22Rv1 (cell line): ENCODE measurements around the gene RNF182.

ENCODE experiments used
- ZFX ChIP-seq: fragments of 450-650 bp; IDR thresholded peaks from 2 replicates; pipeline ENCODE4 v1.6.1; 2017; ENCODE audit warnings: antibody characterized with exemption, borderline replicate concordance
- TF ChIP-seq, protein P1 (sequence below): fragments of 450-650 bp; IDR thresholded peaks from 2 replicates; pipeline ENCODE4 v1.5.1; 2017; ENCODE audit warnings: mild to moderate bottlenecking

DNA sequence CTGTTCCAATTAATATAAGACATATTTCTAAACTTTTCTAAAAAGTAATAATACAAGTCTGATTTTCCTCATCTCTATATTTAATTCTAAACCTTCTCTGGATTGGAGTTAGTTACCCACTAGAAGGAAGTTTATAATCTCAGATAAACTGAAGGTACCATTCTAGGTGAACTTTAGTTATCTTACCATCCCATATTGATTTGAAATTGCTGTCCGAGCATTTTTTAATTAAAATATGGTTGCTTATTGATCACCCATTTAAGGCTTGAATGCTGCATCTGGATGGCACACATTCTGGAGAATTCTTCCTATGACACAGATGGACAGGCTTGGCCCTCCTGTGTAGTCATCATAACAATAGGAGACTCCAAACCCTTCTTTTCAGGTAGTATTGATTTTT, 8.0 kb downstream of the RNF182 start:
- TF ChIP-seq, protein P1, sequence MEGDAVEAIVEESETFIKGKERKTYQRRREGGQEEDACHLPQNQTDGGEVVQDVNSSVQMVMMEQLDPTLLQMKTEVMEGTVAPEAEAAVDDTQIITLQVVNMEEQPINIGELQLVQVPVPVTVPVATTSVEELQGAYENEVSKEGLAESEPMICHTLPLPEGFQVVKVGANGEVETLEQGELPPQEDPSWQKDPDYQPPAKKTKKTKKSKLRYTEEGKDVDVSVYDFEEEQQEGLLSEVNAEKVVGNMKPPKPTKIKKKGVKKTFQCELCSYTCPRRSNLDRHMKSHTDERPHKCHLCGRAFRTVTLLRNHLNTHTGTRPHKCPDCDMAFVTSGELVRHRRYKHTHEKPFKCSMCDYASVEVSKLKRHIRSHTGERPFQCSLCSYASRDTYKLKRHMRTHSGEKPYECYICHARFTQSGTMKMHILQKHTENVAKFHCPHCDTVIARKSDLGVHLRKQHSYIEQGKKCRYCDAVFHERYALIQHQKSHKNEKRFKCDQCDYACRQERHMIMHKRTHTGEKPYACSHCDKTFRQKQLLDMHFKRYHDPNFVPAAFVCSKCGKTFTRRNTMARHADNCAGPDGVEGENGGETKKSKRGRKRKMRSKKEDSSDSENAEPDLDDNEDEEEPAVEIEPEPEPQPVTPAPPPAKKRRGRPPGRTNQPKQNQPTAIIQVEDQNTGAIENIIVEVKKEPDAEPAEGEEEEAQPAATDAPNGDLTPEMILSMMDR: no peak
- TF ChIP-seq ZFX: no peak
